ENCODE measurements around the gene SBK3.
"Not testable (repeated sequence)": the region's sequence is repeated elsewhere in the genome, so short reads cannot be mapped to it uniquely, and the experiment has no call there.

SBK3 gene

DNA sequence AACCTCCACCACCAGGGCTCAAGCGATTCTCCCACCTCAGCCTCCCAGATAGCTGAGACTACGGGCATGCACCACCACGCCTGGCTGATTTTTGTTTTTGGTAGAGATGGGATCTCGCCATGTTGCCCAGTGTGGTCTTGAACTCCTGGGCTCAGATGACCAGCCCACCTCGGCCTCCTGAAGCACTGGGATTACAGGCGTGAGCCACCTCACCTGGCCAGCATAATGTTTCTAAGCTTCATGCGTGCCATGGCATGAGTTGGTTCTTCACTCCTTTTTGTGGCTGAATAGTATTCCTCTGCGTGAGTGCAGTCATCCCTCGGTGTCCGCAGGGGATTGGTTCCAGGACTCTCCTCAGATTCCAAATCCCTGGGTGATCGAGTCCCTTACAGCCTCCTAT lies 39.5 kb upstream of the SBK3 start:
- 94 to 95% methylated on average over 11 of the region's 11 CpGs for WGBS, 2 experiments
- no peak overlapping the region for H3K27ac ChIP-seq (ENCODE audit: insufficient read depth, low read depth, low read length, poor library complexity, severe bottlenecking)
- H3K36me3 ChIP-seq (ENCODE audit: control insufficient read depth, insufficient read depth, low read length): no peaks in the 10 kb centered on the region
- no peaks in the 10 kb centered on the region for H3K9me3 ChIP-seq (ENCODE audit: control insufficient read depth, low read length)
- H3K4me3 ChIP-seq (ENCODE audit: insufficient read depth, low read depth, low read length): no peak overlapping the region
- peaks cover 8% of the 10 kb centered on the region for H3K4me1 ChIP-seq (ENCODE audit: control insufficient read depth, insufficient read depth, low read length)
- H3K27me3 ChIP-seq (ENCODE audit: control insufficient read depth, insufficient read depth, low read length, poor library complexity, severe bottlenecking): peaks cover 4% of the 10 kb centered on the region

DNA sequence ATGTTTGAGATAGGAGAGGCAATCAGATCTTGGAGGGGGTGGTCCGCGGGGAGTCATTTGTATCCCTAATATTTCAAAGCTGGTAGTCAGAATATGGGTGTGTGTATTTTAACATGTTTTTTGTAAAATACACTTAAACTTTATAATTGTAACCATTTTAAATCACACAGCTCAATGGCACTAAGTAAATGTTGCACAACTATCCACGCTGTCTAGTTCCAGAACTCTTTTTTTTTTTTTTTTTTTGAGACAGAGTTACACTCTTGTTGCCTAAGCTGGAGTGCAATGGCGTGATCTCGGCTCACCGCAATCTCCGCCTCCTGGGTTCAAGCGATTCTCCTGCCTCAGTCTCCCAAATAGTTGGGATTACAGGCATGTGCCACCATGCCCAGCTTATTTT lies 38.6 kb upstream of the SBK3 start:
- WGBS, 2 experiments: 94 to 97% methylated on average over 8 of the region's 8 CpGs
- not testable (repeated sequence) for H3K9me3 ChIP-seq (ENCODE audit: control insufficient read depth, low read length); H3K36me3 ChIP-seq (ENCODE audit: control insufficient read depth, insufficient read depth, low read length)

DNA sequence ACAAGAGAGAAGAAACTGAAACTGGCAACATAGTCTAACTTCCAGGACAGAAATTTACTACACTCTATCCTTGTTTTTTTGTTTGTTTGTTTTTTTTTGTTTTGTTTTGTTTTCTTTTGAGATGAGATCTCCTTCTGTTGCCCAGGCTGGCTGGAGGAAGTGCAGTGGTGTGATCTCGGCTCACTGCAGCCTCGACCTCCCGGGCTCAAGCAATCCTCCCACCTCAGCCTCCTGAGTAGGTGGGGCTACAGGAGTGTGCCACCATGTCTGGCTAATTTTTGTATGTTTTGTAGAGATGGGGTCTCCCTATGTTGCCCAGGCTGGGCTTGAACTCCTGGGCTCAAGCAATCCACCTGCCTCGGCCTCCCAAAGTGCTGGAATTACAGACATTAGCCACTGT lies 36.9 kb upstream of the SBK3 start:
- H3K9me3 ChIP-seq (ENCODE audit: control insufficient read depth, low read length); H3K4me3 ChIP-seq (ENCODE audit: insufficient read depth, low read depth, low read length); H3K36me3 ChIP-seq (ENCODE audit: control insufficient read depth, insufficient read depth, low read length); H3K4me1 ChIP-seq (ENCODE audit: control insufficient read depth, insufficient read depth, low read length); H3K27ac ChIP-seq (ENCODE audit: insufficient read depth, low read depth, low read length, poor library complexity, severe bottlenecking); H3K27me3 ChIP-seq (ENCODE audit: control insufficient read depth, insufficient read depth, low read length, poor library complexity, severe bottlenecking): not testable (repeated sequence)
- WGBS, 2 experiments: 88 to 92% methylated on average over 4 of the region's 4 CpGs

More for the DNA sequence above, 38.6 kb upstream of the SBK3 start:
- not testable (repeated sequence) for H3K27me3 ChIP-seq (ENCODE audit: control insufficient read depth, insufficient read depth, low read length, poor library complexity, severe bottlenecking); H3K4me1 ChIP-seq (ENCODE audit: control insufficient read depth, insufficient read depth, low read length); H3K27ac ChIP-seq (ENCODE audit: insufficient read depth, low read depth, low read length, poor library complexity, severe bottlenecking); H3K4me3 ChIP-seq (ENCODE audit: insufficient read depth, low read depth, low read length)

DNA sequence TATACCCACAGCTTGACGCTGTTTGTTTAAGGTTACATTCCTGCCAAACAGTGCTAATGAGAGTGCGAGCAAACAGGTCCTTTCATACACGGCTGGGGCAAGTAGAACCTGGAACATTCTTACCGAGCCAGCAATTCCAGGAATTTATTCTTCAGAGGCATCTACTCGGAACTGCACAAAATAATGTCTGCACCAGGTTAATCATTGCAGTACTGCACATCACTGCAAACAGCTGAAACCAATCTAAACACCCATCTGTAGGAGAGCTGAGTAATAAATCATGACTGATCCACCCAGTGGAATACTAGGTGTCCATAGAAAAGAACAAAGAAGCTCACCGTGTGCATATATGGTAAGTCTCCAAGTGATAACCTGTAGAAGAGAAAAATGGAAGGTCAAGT lies 36.5 kb upstream of the SBK3 start:
- H3K36me3 ChIP-seq (ENCODE audit: control insufficient read depth, insufficient read depth, low read length): peaks cover 10% of the 10 kb centered on the region
- H3K4me3 ChIP-seq (ENCODE audit: insufficient read depth, low read depth, low read length): no peak overlapping the region
- no peaks in the 10 kb centered on the region for H3K9me3 ChIP-seq (ENCODE audit: control insufficient read depth, low read length)
- peaks cover 4% of the 10 kb centered on the region for H3K27me3 ChIP-seq (ENCODE audit: control insufficient read depth, insufficient read depth, low read length, poor library complexity, severe bottlenecking)
- H3K4me1 ChIP-seq (ENCODE audit: control insufficient read depth, insufficient read depth, low read length): peaks cover 4% of the 10 kb centered on the region
- 64 to 66% methylated on average over 6 of the region's 6 CpGs for WGBS, 2 experiments
- no peak overlapping the region for H3K27ac ChIP-seq (ENCODE audit: insufficient read depth, low read depth, low read length, poor library complexity, severe bottlenecking)

DNA sequence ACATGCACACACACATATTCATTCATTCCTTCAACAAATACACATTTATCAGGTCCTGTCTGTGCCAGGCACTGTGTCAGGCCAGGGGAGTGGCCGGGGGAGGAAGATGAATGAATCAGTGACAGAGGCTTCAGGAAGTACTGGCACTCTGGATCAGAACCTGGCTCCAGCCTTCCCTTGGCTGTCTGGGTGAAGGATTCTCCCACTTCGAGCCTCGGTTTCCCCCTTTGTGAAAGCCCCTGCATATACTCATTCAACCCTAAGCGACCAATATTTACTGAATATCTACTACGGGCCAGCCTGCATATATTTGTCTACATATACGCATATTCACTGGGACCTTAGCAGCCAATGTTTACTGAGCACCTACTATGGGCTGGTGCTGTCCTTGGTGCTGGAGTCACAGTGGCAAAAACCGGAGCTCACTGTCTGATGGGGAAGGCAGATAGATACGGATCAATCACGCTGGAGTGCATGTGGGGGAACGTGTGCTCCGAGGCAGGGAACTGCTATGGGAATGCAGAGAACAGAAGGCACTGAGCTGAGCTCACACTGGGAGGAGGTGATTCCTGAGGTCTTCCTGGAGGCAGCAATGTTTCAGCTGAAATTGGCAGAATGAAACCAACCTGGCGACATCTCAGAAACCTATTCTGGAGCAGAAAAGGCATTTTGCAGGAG lies 35.9 kb upstream of the SBK3 start:
- 42 to 43% methylated on average over 12 of the region's 12 CpGs for WGBS, 2 experiments
- peaks cover 4% of the 10 kb centered on the region for H3K27me3 ChIP-seq (ENCODE audit: control insufficient read depth, insufficient read depth, low read length, poor library complexity, severe bottlenecking)
- no peaks in the 10 kb centered on the region for H3K9me3 ChIP-seq (ENCODE audit: control insufficient read depth, low read length)
- no peak overlapping the region for H3K27ac ChIP-seq (ENCODE audit: insufficient read depth, low read depth, low read length, poor library complexity, severe bottlenecking)
- H3K36me3 ChIP-seq (ENCODE audit: control insufficient read depth, insufficient read depth, low read length): peaks cover 12% of the 10 kb centered on the region
- H3K4me1 ChIP-seq (ENCODE audit: control insufficient read depth, insufficient read depth, low read length): peaks cover 4% of the 10 kb centered on the region
- peak overlapping the region; percentile 91 for H3K4me3 ChIP-seq (ENCODE audit: insufficient read depth, low read depth, low read length)

DNA sequence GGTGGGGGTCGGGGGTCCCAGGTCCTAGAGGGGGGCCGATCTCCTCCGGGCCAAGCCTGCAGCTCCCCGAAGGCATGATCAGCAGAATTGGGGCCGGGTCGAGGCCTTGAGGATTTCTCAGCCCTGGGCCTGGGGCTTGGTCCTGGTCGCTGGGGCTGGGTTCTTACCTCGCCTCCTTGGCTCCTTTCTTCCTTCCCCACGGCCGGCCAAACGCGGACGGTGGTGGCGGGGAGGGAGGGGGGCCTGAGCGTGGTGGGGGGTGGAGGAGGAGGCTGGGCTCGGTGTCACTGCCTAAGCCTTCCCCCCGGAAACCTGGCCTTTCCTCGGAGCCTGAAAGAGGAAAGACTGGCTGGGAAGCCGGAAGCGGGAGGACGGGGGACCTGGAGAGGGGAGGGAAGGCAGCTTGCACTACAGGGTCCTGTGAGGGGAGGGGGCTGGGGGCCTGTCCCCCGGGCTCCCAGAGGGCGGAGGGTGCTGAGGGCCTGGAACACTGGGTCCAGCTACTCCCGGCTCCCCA lies 35.3 kb upstream of the SBK3 start, which contains the start of gene ZNF579:
Gene ZNF579 (minus strand): TSS at position 221 of the 517 bp plus-strand sequence. CDS start 1,209 bp downstream, outside the sequence.
- H3K4me1 ChIP-seq (ENCODE audit: control insufficient read depth, insufficient read depth, low read length): peaks cover 4% of the 10 kb centered on the region
- no peaks in the 10 kb centered on the region for H3K9me3 ChIP-seq (ENCODE audit: control insufficient read depth, low read length)
- H3K27me3 ChIP-seq (ENCODE audit: control insufficient read depth, insufficient read depth, low read length, poor library complexity, severe bottlenecking): peaks cover 4% of the 10 kb centered on the region
- 3 to 4% methylated on average over 19 of the region's 24 CpGs for WGBS, 2 experiments
- peak within 1 kb of the TSS; percentile 91 for H3K4me3 ChIP-seq (ENCODE audit: insufficient read depth, low read depth, low read length)
- H3K27ac ChIP-seq (ENCODE audit: insufficient read depth, low read depth, low read length, poor library complexity, severe bottlenecking): peak within 1 kb of the TSS; percentile 55
- peaks cover 12% of the 10 kb centered on the region for H3K36me3 ChIP-seq (ENCODE audit: control insufficient read depth, insufficient read depth, low read length)

DNA sequence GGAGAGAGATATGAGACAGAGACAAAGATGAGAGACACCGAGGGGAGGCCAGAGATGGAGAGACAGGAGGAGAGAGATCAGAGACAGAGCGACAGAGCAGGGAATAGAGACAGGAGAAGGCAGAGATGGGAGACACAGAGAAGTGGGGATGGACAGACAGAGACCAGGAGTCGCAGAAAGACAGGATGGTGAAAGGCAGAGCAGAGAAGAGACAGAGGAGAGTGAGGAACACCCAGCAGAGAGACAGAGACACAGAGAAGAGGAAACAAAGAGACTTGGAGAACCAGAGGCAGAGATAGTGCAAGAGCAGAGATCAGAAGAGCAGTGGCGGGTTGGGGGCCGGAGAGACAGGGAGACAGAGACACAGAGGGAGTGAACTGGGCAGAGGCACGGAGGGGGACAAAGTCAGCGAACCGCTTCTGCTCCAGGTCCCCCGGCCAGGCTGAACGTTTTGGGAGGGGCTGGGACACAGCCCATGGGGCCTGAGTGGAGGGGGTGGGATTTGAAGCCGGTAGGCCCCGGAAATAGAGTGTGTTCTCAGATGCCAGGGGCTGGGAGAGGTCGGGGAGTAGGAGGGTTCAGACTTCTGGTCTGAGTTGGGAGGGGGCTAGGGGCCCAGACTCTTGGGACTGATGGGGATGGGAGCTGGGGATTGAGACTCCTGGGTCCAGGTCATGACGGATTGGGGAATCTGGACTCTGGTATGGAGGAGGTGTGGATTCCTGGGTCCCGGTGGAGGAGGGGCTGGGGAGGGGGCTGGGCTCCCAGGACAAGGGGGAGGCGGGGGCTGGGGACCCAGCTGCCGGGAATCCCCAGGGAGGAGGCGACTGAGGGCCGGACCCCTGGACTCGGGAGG lies 34.7 kb upstream of the SBK3 start:
- 13 to 15% methylated on average over 20 of the region's 20 CpGs for WGBS, 2 experiments
- no peaks in the 10 kb centered on the region for H3K9me3 ChIP-seq (ENCODE audit: control insufficient read depth, low read length)
- H3K4me1 ChIP-seq (ENCODE audit: control insufficient read depth, insufficient read depth, low read length): no peaks in the 10 kb centered on the region
- peaks cover 4% of the 10 kb centered on the region for H3K27me3 ChIP-seq (ENCODE audit: control insufficient read depth, insufficient read depth, low read length, poor library complexity, severe bottlenecking)
- H3K36me3 ChIP-seq (ENCODE audit: control insufficient read depth, insufficient read depth, low read length): peaks cover 12% of the 10 kb centered on the region
- H3K4me3 ChIP-seq (ENCODE audit: insufficient read depth, low read depth, low read length): peak overlapping the region; percentile 91
- H3K27ac ChIP-seq (ENCODE audit: insufficient read depth, low read depth, low read length, poor library complexity, severe bottlenecking): peak overlapping the region; percentile 55

DNA sequence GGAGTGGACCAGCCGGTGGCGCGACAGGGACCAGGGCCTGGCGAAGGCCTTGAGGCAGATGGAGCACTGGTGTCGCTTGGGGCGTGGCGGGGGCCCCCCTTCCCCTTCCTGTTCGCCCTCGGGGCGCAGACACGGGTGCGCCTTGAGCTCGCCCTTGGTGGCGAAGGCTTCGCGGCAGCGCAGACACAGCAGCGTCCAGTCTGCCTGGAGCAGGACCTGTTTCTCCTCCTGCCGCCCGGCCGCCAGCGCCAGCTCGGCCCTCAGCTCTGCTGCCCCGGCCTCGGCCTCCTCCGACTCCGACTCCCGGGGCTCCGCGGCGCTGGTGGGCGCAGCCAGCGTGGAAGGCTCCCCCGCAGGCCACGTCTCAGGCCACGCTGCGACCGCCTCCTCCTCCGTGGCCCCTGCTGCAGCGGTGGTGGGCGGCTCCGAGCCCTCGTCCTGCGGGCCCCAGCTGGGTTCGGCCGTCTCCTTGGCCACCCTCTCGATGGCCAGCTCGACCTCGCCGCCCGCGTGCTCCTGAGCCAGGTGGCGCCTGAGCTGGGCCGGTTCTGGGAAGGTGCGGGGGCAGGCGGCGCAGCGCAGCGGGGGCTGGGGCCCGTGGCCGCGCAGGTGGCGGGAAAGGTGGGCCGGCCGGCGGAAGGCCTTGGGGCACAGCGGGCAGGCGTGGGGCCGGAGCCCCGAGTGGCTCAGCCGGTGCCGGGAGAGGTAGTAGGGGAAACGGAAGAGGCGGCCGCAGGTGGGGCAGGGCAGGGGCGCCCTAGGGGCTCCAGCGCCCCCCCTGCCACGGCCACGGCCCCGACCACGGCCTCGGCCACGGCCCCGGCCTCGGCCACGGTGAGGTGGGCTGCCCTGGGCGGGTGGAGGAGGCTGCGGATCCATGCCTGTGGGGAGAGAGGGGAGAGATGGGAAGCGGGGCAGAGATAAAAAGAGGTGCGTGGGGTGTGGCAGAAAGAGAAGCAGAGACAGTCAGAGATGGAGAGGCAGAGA lies 33.7 kb upstream of the SBK3 start:
- no peak overlapping the region for H3K27ac ChIP-seq (ENCODE audit: insufficient read depth, low read depth, low read length, poor library complexity, severe bottlenecking)
- peaks cover 12% of the 10 kb centered on the region for H3K36me3 ChIP-seq (ENCODE audit: control insufficient read depth, insufficient read depth, low read length)
- H3K4me1 ChIP-seq (ENCODE audit: control insufficient read depth, insufficient read depth, low read length): no peaks in the 10 kb centered on the region
- H3K9me3 ChIP-seq (ENCODE audit: control insufficient read depth, low read length): no peaks in the 10 kb centered on the region
- WGBS, 2 experiments: 96 to 97% methylated on average over 90 of the region's 90 CpGs
- peak overlapping the region; percentile 91 for H3K4me3 ChIP-seq (ENCODE audit: insufficient read depth, low read depth, low read length)
- peaks cover 4% of the 10 kb centered on the region for H3K27me3 ChIP-seq (ENCODE audit: control insufficient read depth, insufficient read depth, low read length, poor library complexity, severe bottlenecking)

DNA sequence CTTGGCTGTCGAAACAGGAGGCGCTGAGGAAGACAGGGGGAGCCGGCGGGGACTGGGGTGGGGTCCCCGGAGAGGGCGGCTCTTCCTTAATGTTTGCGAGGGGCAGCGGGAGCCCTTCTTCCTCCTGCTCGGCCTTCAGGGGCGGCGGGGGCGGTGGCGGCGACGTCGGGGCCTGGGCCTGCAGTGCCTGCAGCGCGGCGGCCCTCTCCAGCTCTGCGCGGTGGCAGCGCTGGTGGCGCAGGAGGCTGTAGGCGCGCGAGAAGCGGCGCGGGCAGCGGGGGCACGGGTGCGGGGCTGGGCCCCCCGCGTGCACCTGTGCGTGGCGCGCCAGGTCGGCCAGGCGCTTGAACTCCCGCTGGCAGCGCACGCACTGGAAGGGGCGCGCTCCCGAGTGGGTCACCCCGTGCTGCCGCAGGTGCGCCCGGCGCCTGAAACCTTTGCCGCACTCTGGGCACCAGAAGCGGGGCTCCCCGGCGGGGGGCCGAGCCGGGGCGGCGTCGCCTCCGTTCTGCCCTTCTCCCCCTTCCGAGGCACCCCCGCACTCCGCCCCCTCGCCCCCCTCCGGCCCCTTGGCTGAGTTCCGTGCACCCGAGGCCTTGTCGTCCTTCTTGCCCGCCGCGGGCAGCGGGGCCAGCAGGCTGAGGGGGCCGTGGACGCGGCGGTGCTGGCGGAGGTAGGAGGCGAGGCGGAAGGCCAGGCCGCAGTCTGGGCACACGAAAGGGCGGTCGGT lies 32.9 kb upstream of the SBK3 start:
- H3K9me3 ChIP-seq (ENCODE audit: control insufficient read depth, low read length): no peaks in the 10 kb centered on the region
- WGBS, 2 experiments: 96 to 97% methylated on average over 83 of the region's 83 CpGs
- H3K4me1 ChIP-seq (ENCODE audit: control insufficient read depth, insufficient read depth, low read length): no peaks in the 10 kb centered on the region
- H3K27me3 ChIP-seq (ENCODE audit: control insufficient read depth, insufficient read depth, low read length, poor library complexity, severe bottlenecking): peaks cover 4% of the 10 kb centered on the region
- no peak overlapping the region for H3K27ac ChIP-seq (ENCODE audit: insufficient read depth, low read depth, low read length, poor library complexity, severe bottlenecking)
- peaks cover 12% of the 10 kb centered on the region for H3K36me3 ChIP-seq (ENCODE audit: control insufficient read depth, insufficient read depth, low read length)
- H3K4me3 ChIP-seq (ENCODE audit: insufficient read depth, low read depth, low read length): no peak overlapping the region

All from ectodermal cell (in vitro differentiated cells).